RWPE1 (cell line): ENCODE data around the gene PRDX6.
"Not testable (repeated sequence)": the region's sequence is repeated elsewhere in the genome, so short reads cannot be mapped to it uniquely, and the experiment has no call there.

ENCODE experiments used
- CTCF ChIA-PET: fragments of 350-600 bp; sonication (Branson Sonifier 250); formaldehyde crosslinking; extraction: SDS; loops from one replicate; lab custom pipeline; 2021; lab: Yijun Ruan, JAX
- POLR2A ChIA-PET: fragments of 400-600 bp; formaldehyde crosslinking; extraction: SDS; loops from one replicate; lab custom pipeline; 2020; ENCODE audit warnings: antibody characterized with exemption; ENCODE audit not compliant: low non-redundant PET; lab: Yijun Ruan, JAX
- DNase-seq: peaks from one replicate; pipeline ENCODE4 v3.0.0; 2012; ENCODE audit warnings: low spot score
- H3K27ac ChIP-seq: fragments of 450-650 bp; 2 replicates; pipeline ENCODE4 v1.5.1; 2017
- TF ChIP-seq, protein P1 (sequence below): fragments of 450-650 bp; conservative IDR thresholded peaks from 2 replicates; pipeline ENCODE4 v1.5.1; 2017; ENCODE audit warnings: low read depth, mild to moderate bottlenecking

The PRDX6 gene

DNA sequence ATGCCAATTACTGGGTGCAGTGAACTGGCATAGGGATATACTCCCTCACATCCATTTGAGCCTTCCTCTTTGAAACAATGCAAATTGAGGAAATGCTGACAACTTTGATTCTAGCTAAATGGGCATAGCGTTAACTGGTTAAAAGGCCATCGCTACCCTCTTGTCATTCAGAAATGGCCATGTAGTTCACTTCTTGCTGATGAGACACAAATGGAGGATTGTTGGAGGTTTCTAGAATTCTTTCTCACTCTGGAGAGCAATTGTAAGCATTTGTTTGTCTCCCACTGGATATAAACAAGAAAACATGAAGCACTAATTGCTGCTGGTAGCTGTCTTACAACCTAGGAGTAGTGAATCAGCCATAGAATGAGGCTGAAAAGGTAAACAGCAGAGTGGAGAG is 14.4 kb downstream of the PRDX6 start:
- CTCF ChIA-PET, result no interaction called here
- POLR2A ChIA-PET, result no interaction called here
- no peak overlapping the region for H3K27ac ChIP-seq
- TF ChIP-seq, protein P1, sequence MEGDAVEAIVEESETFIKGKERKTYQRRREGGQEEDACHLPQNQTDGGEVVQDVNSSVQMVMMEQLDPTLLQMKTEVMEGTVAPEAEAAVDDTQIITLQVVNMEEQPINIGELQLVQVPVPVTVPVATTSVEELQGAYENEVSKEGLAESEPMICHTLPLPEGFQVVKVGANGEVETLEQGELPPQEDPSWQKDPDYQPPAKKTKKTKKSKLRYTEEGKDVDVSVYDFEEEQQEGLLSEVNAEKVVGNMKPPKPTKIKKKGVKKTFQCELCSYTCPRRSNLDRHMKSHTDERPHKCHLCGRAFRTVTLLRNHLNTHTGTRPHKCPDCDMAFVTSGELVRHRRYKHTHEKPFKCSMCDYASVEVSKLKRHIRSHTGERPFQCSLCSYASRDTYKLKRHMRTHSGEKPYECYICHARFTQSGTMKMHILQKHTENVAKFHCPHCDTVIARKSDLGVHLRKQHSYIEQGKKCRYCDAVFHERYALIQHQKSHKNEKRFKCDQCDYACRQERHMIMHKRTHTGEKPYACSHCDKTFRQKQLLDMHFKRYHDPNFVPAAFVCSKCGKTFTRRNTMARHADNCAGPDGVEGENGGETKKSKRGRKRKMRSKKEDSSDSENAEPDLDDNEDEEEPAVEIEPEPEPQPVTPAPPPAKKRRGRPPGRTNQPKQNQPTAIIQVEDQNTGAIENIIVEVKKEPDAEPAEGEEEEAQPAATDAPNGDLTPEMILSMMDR, result no peak
- DNase-seq, result no peak

DNA sequence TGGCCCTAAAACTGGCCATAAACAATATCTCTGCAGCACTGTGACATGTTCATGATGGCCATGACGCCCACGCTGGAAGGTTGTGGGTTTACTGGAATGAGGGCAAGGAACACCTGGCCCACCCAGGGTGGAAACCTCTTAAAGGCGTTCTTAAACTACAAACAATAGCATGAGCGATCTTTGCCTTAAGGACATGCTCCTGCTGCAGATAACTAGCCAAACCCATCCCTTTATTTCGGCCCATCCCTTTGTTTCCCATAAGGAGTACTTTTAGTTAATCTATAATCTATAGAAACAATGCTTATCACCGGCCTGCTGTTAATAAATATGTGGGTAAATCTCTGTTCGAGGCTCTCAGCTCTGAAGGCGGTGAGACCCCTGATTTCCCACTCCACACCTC is 16.0 kb downstream of the PRDX6 start:
- H3K27ac ChIP-seq, DNase-seq: not testable (repeated sequence)
- CTCF ChIA-PET, result interaction anchor here (0.6 kb wide), 1 partner anchor 610 kb away, joined by 3 read pairs; no protein-coding TSS in a partner anchor
- POLR2A ChIA-PET, result interaction anchor here (0.6 kb wide), 1 partner anchor 281 kb away, joined by 6 read pairs; no protein-coding TSS in a partner anchor

DNA sequence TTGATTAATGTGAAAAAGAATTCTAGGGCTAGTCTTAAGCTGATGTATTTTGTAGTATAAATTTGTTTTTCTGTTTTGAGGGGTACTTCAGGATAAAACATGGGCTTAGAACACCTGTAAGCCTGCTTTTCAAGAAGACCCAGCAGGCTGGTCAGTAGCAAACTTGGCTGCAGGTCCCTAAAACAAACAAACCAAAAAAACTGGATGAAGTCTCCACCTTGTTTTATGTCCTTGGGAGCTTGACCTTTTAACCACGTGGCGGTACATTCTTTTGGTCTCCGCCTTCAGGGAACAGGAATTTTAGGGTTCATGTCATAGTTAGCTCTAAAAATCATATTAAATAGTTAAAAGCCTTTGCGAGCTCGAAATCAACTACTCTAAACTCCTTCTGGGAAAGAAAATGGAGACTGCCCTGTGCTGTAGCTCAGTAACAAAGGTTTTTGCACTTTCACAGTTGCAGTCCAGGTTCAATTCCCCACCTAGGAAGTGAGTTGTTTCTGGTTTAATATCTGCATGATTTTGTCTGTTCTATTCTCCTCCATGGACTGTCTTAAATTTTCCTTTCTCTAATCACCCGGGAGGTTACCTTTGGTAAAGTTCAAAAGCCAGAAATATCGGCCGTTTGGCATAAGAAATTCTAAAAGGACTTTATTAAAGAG is 18.6 kb downstream of the PRDX6 start:
- H3K27ac ChIP-seq, result no peak overlapping the region
- ChIA-PET POLR2A (no interaction called here), CTCF (no interaction called here)
- DNase-seq, result no peak
- TF ChIP-seq, protein P1, result no peak

DNA sequence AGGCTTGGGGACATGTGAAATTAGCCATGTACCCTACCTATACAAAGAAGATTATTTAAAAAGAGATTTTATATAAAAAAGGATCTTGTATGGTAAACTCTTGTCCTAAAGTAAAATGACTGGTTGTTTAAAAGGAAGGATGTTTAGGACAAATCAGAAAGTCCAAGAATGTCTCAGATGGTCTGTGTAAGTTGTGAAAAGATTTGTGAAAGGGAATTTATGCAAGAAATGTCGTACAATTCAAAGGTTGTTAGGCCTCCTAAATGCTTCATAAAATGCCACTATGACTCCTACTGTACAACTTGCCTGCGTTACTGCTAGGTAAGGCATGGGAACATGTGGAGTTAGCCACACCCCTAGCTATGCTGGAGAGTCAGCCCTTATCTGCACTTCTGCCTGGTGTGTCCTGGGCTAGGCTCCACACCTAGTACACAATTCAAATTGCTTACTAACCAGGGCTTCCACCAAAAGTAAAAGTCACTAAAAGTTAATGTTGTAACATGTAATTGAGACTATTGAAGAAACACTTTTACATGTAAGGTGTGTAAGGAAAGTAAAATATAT is 19.7 kb downstream of the PRDX6 start:
- ChIA-PET POLR2A (no interaction called here), CTCF (interaction anchor here (1.1 kb wide), 1 partner anchor 20 kb away, joined by 3 read pairs; no protein-coding TSS in a partner anchor)
- TF ChIP-seq, protein P1, result no peak
- no peak for DNase-seq
- no peak overlapping the region for H3K27ac ChIP-seq

DNA sequence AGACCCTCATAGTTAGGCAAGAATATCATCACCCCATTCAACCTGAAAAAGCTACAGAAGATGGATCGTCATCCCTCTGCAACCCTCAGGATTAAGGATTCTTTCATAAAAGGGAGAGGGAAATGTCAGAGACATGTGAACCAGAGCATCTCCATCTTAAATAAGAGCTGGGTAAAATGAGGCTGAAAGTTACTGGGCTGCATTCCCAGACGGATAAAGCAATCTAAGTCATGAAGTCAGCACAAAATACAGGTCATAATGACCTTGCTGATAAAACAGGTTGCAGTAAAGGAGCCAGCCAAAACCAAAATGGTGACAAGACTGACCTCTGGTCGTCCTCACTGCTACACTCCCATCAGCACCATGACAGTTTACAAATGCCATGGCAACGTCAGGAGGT is 22.6 kb downstream of the PRDX6 start:
- ChIA-PET POLR2A (no interaction called here), CTCF (interaction anchor here (0.5 kb wide), 1 partner anchor 255 kb away, joined by 4 read pairs; no protein-coding TSS in a partner anchor)
- H3K27ac ChIP-seq, result no peak overlapping the region
- TF ChIP-seq, protein P1, result no peak
- no peak for DNase-seq

DNA sequence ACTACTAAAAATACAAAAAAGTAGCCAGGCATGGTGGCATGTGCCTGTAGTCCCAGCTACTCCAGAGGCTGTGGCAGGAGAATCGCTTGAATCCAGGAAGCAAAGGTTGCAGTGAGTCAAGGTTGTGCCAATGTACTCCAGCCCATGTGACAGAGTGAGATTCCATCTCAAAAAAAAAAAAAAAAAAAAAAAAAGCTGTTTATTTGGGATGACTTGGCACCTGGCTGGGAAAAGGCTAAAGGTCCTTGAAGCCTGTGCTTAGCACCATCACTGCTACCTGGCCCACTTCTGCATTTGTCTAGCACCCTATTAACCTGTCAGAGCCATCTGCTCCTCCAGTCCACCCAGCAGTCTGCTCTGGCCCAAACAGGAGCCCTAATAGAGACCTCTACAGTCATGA is 25.0 kb downstream of the PRDX6 start:
- POLR2A ChIA-PET, result no interaction called here
- DNase-seq, result no peak
- TF ChIP-seq, protein P1, result no peak
- CTCF ChIA-PET, result no interaction called here
- H3K27ac ChIP-seq, result no peak overlapping the region

DNA sequence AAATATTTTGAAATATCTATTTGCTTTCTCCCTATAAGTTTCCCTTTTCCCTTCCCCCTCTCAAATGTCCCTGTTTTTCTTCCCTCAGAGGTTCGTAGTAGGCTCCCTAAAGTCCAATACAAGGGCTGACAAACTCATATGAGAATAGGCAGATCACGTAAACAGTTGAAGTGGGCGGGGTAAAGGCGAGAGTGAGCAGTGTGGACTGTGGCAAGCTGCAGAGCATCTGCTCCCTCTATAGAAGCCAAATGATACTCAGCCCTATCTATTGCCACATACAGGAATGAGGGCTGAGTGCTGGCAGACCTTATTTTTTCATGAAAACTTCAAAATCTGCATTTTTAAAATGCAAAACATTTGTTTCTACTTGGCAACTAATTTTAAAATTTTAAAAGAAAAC is 26.3 kb downstream of the PRDX6 start:
- CTCF ChIA-PET, result no interaction called here
- TF ChIP-seq, protein P1, result no peak
- no peak for DNase-seq
- H3K27ac ChIP-seq, result no peak overlapping the region
- POLR2A ChIA-PET, result no interaction called here
